ENCODE results near the gene CIAO3. TPM values are rescaled to one million over a fixed set of nuclear protein-coding genes. Genes with fewer than 3 reads are reported as not detected.
"Not testable (repeated sequence)": the region's sequence is repeated elsewhere in the genome, so short reads cannot be mapped to it uniquely, and the experiment has no call there.

Gene CIAO3
- total RNA-seq, 4 donors from 2014 or later = 19.4 to 33.3 (median 30.2) TPM

GRCh38 chr16:754656-755055 is 13.9 kb upstream of the CIAO3 start:
- H3K9me3 ChIP-seq = no peaks in the 10 kb centered on the region
- peaks cover 0 to 21% (median 0%) of the 10 kb centered on the region in 4 donors for H3K27me3 ChIP-seq
- no peaks in the 10 kb centered on the region for H3K4me1 ChIP-seq
- H3K36me3 ChIP-seq = no peaks in the 10 kb centered on the region
- intact Hi-C loops (cut with DNase I) = no loop called here
- TF ChIP-seq EP300 (IDR thresholded peaks at IDR 0.05) = no peak
- TF ChIP-seq POLR2AphosphoS5 (IDR thresholded peaks at IDR 0.05) = no peak
- TF ChIP-seq POLR2A (IDR thresholded peaks at IDR 0.05; ENCODE audit: low read depth) = no peak
- TF ChIP-seq, protein P1, sequence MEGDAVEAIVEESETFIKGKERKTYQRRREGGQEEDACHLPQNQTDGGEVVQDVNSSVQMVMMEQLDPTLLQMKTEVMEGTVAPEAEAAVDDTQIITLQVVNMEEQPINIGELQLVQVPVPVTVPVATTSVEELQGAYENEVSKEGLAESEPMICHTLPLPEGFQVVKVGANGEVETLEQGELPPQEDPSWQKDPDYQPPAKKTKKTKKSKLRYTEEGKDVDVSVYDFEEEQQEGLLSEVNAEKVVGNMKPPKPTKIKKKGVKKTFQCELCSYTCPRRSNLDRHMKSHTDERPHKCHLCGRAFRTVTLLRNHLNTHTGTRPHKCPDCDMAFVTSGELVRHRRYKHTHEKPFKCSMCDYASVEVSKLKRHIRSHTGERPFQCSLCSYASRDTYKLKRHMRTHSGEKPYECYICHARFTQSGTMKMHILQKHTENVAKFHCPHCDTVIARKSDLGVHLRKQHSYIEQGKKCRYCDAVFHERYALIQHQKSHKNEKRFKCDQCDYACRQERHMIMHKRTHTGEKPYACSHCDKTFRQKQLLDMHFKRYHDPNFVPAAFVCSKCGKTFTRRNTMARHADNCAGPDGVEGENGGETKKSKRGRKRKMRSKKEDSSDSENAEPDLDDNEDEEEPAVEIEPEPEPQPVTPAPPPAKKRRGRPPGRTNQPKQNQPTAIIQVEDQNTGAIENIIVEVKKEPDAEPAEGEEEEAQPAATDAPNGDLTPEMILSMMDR (IDR thresholded peaks at IDR 0.05) = no peak
- H3K4me3 ChIP-seq = no peak overlapping the region
- 62% methylated on average over 11 of the region's 11 CpGs for WGBS
- H3K27ac ChIP-seq (replicated peaks in 1 of 4) = no peak overlapping the region
- DNase-seq (ENCODE audit: extremely low spot score) = no peak

DNA sequence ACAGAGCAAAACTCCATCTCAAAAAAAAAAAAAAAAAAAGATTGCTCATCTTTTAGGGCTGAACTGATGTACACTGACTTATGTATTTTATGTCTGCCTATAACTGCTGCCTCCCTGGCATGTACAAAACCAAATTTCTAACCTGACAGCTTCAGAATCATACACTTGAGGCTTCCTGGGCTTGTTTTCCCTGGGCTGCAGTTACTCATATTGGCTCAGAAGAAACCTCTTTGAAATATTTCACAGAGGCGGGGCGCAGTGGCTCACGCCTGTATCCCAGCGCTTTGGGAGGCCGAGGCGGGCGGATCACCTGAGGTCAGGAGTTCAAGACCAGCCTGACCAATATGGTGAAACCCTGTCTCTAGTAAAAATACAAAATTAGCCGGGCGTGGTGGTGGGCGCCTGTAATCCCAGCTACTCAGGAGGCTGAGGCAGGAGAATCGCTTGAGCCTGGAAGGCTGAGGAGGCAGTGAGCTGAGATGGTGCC is 13.4 kb upstream of the CIAO3 start:
- H3K9me3 ChIP-seq; H3K36me3 ChIP-seq; H3K4me1 ChIP-seq; H3K27ac ChIP-seq (replicated peaks in 1 of 4); H3K4me3 ChIP-seq; DNase-seq (ENCODE audit: extremely low spot score); intact Hi-C loops (cut with DNase I): not testable (repeated sequence)
- WGBS = 84% methylated on average over 11 of the region's 11 CpGs
- peaks cover 0 to 21% (median 0%) of the 10 kb centered on the region in 4 donors for H3K27me3 ChIP-seq

- Histone ChIP-seq H3K9me3 (no peaks in the 10 kb centered on the region), H3K36me3 (no peaks in the 10 kb centered on the region), H3K27ac (replicated peaks in 1 of 4) (no peak overlapping the region), H3K27me3 (peaks cover 0 to 21% (median 0%) of the 10 kb centered on the region in 4 donors), H3K4me1 (no peaks in the 10 kb centered on the region), H3K4me3 (no peak overlapping the region)
- no peak for DNase-seq (ENCODE audit: extremely low spot score)
- 49% methylated on average over 10 of the region's 10 CpGs for WGBS
- intact Hi-C loops (cut with DNase I) = no loop called here
- TF ChIP-seq, protein P1 (IDR thresholded peaks at IDR 0.05) = no peak
- TF ChIP-seq POLR2AphosphoS5 (IDR thresholded peaks at IDR 0.05) (no peak), EP300 (IDR thresholded peaks at IDR 0.05) (no peak), POLR2A (IDR thresholded peaks at IDR 0.05; ENCODE audit: low read depth) (no peak)
Observed at GRCh38 chr16:752007-752312, 11.2 kb upstream of the CIAO3 start.

- TF ChIP-seq POLR2AphosphoS5 (IDR thresholded peaks at IDR 0.05) = no peak
- TF ChIP-seq, protein P1 (IDR thresholded peaks at IDR 0.05) = no peak
- TF ChIP-seq POLR2A (IDR thresholded peaks at IDR 0.05; ENCODE audit: low read depth) = no peak
- TF ChIP-seq EP300 (IDR thresholded peaks at IDR 0.05) = no peak
- no peak overlapping the region for H3K4me3 ChIP-seq
- 77% methylated on average over 29 of the region's 39 CpGs for WGBS
- H3K36me3 ChIP-seq = no peaks in the 10 kb centered on the region
- H3K27ac ChIP-seq (replicated peaks in 1 of 4) = no peak overlapping the region
- peaks cover 0 to 21% (median 0%) of the 10 kb centered on the region in 4 donors for H3K27me3 ChIP-seq
- H3K4me1 ChIP-seq = no peaks in the 10 kb centered on the region
- intact Hi-C loops (cut with DNase I) = no loop called here
- DNase-seq (ENCODE audit: extremely low spot score) = no peak
- no peaks in the 10 kb centered on the region for H3K9me3 ChIP-seq
Observed at GRCh38 chr16:751152-752006, 10.6 kb upstream of the CIAO3 start.

GRCh38 chr16:750485-750884 is 9.7 kb upstream of the CIAO3 start:
- Histone ChIP-seq H3K9me3 (no peaks in the 10 kb centered on the region), H3K27ac (replicated peaks in 1 of 4) (no peak overlapping the region), H3K4me3 (no peak overlapping the region), H3K4me1 (no peaks in the 10 kb centered on the region), H3K36me3 (no peaks in the 10 kb centered on the region), H3K27me3 (peaks cover 0 to 21% (median 0%) of the 10 kb centered on the region in 4 donors)
- TF ChIP-seq, protein P1 (IDR thresholded peaks at IDR 0.05) = no peak
- 50% methylated on average over 8 of the region's 9 CpGs for WGBS
- intact Hi-C loops (cut with DNase I) = no loop called here
- DNase-seq (ENCODE audit: extremely low spot score) = no peak

Measured in esophagus muscularis mucosa (tissue), 4 donors.